Inferior parietal cortex (tissue), 1 donor: Measurements from ENCODE around the gene GBGT1.
"Not testable (repeated sequence)": the region's sequence is repeated elsewhere in the genome, so short reads cannot be mapped to it uniquely, and the experiment has no call there.

Source experiments
- DNase-seq: peaks from one replicate; pipeline ENCODE4 v3.0.0-alpha.2; 2016; ENCODE audit errors: extremely low spot score

GBGT1 gene

GRCh38 chr9:133163504-133164172, at the start of gene GBGT1:
Gene GBGT1, minus strand, starts transcription at chr9:133163914. Its CDS starts 1,502 bp downstream, at chr9:133162412.
- no peak for DNase-seq

- no peak for DNase-seq
These were observed 46.9 kb upstream of the GBGT1 start for GRCh38 chr9:133210609-133211008.

- DNase-seq, result no peak
These were observed 46.5 kb upstream of the GBGT1 start for GRCh38 chr9:133210202-133210532.

GRCh38 chr9:133209327-133210201, 45.9 kb upstream of the GBGT1 start:
- not testable (repeated sequence) for DNase-seq

- not testable (repeated sequence) for DNase-seq
These were observed 45.2 kb upstream of the GBGT1 start, which contains the start of gene OBP2B for GRCh38 chr9:133208880-133209300. Gene OBP2B, minus strand, starts transcription at chr9:133209250. Its CDS starts 51 bp downstream, at chr9:133209199.

- not testable (repeated sequence) for DNase-seq
These were observed 44.6 kb upstream of the GBGT1 start for GRCh38 chr9:133208171-133208879.

- no peak for DNase-seq
These were observed 43.9 kb upstream of the GBGT1 start for GRCh38 chr9:133207540-133208170.

GRCh38 chr9:133207021-133207531, 43.4 kb upstream of the GBGT1 start:
- DNase-seq, result no peak

- no peak for DNase-seq
These were observed 42.5 kb upstream of the GBGT1 start for GRCh38 chr9:133205996-133206931.

GRCh38 chr9:133205481-133205887, 41.8 kb upstream of the GBGT1 start:
- not testable (repeated sequence) for DNase-seq

- no peak for DNase-seq
These were observed 41.3 kb upstream of the GBGT1 start for GRCh38 chr9:133204993-133205336.

GRCh38 chr9:133204335-133204992, 40.8 kb upstream of the GBGT1 start:
- DNase-seq, result no peak

- DNase-seq, result no peak
These were observed 39.9 kb upstream of the GBGT1 start for GRCh38 chr9:133203506-133204075.

GRCh38 chr9:133202688-133203453, 39.2 kb upstream of the GBGT1 start:
- DNase-seq, result no peak

- no peak for DNase-seq
These were observed 38.4 kb upstream of the GBGT1 start for GRCh38 chr9:133202145-133202513.

- DNase-seq, result no peak
These were observed 37.9 kb upstream of the GBGT1 start for GRCh38 chr9:133201424-133202144.

- DNase-seq, result no peak
These were observed 36.9 kb upstream of the GBGT1 start for GRCh38 chr9:133200631-133201030.

GRCh38 chr9:133199648-133200321, 36.1 kb upstream of the GBGT1 start:
- DNase-seq, result no peak
